WTC11 (cell line): ENCODE data around the gene PTGDR. TPM values are rescaled to one million over a fixed set of nuclear protein-coding genes. Genes with fewer than 3 reads are reported as not detected.

Source experiments
- ATAC-seq: fragments of 200-7000 bp; cut with Tn5 transposase; 2 replicates; pipeline ENCODE4 v1.10.0; 2021; ENCODE audit warnings: mild to moderate bottlenecking, moderate library complexity
- CTCF ChIA-PET: fragments of 300-600 bp; sonication (Branson Sonifier 250); formaldehyde crosslinking; loops from one replicate; lab custom pipeline; 2021; ENCODE audit warnings: antibody characterized with exemption; lab: Charles Lee
- POLR2A ChIA-PET: fragments of 350-600 bp; sonication (Branson Sonifier 250); formaldehyde crosslinking; loops from one replicate; lab custom pipeline; 2021; ENCODE audit warnings: antibody characterized with exemption; lab: Charles Lee
- DNase-seq: peaks from one replicate; pipeline ENCODE4 v3.0.0; 2021; ENCODE audit warnings: low spot score
- H3K27ac Mint-ChIP-seq: 2 replicates; pipeline ENCODE4 v1.8.0; 2021; ENCODE audit warnings: mixed read lengths
- H3K27me3 Mint-ChIP-seq: 2 replicates; pipeline ENCODE4 v1.8.0; 2021; ENCODE audit warnings: low read depth, mild to moderate bottlenecking, moderate library complexity, mixed read lengths
- H3K36me3 Mint-ChIP-seq: 2 replicates; pipeline ENCODE4 v1.8.0; 2021; ENCODE audit warnings: mixed read lengths
- H3K4me1 Mint-ChIP-seq: 2 replicates; pipeline ENCODE4 v1.8.0; 2022; ENCODE audit warnings: mixed read lengths
- H3K4me3 Mint-ChIP-seq: 2 replicates; pipeline ENCODE4 v1.8.0; 2021; ENCODE audit warnings: mild to moderate bottlenecking, moderate library complexity, mixed read lengths
- H3K9me3 Mint-ChIP-seq: 2 replicates; pipeline ENCODE4 v1.8.0; 2021; ENCODE audit warnings: mixed read lengths
- ATF1 ChIP-seq: sonication (generic); formaldehyde crosslinking; IDR thresholded peaks from 2 replicates; pipeline ENCODE4 v1.8.1; 2023; ENCODE audit warnings: mild to moderate bottlenecking, moderate library complexity, missing genetic modification reagents
- ESRRA ChIP-seq: sonication (generic); formaldehyde crosslinking; IDR thresholded peaks from 2 replicates; pipeline ENCODE4 v1.8.1; 2022; ENCODE audit warnings: mild to moderate bottlenecking, missing genetic modification reagents, borderline replicate concordance
- FOXP1 ChIP-seq: sonication (generic); formaldehyde crosslinking; IDR thresholded peaks from 2 replicates; pipeline ENCODE4 v1.8.0; 2022; ENCODE audit warnings: missing genetic modification reagents, mild to moderate bottlenecking, moderate library complexity, borderline replicate concordance
- GRHL2 ChIP-seq: fragments of 250-450 bp; sonication (Bioruptor Pico); IDR thresholded peaks from 2 replicates; pipeline ENCODE4 v1.8.0; 2022; ENCODE audit warnings: mild to moderate bottlenecking, moderate library complexity; ENCODE audit not compliant: insufficient replicate concordance, severe bottlenecking
- GTF2I ChIP-seq: fragments of 250-450 bp; sonication (Bioruptor Pico); conservative IDR thresholded peaks from 2 replicates; pipeline ENCODE4 v1.4.0; 2021; ENCODE audit warnings: mild to moderate bottlenecking
- HMGA2 ChIP-seq: fragments of 250-450 bp; sonication (Bioruptor Pico); IDR thresholded peaks from 2 replicates; pipeline ENCODE4 v1.4.0; 2021; ENCODE audit warnings: mild to moderate bottlenecking, moderate library complexity
- NR1H2 ChIP-seq: sonication (generic); formaldehyde crosslinking; IDR thresholded peaks from 2 replicates; pipeline ENCODE4 v1.9.0; 2021; ENCODE audit warnings: mild to moderate bottlenecking, moderate library complexity, missing genetic modification reagents
- OVOL2 ChIP-seq: fragments of 250-450 bp; sonication (Bioruptor Pico); IDR thresholded peaks from 2 replicates; pipeline ENCODE4 v1.9.0; 2021; ENCODE audit warnings: mild to moderate bottlenecking, borderline replicate concordance
- RORB ChIP-seq: fragments of 250-450 bp; sonication (Bioruptor Pico); IDR thresholded peaks from 2 replicates; pipeline ENCODE4 v1.9.0; 2021; ENCODE audit warnings: mild to moderate bottlenecking
- SMAD4 ChIP-seq: sonication (generic); formaldehyde crosslinking; IDR thresholded peaks from 2 replicates; pipeline ENCODE4 v1.8.0; 2022; ENCODE audit warnings: mild to moderate bottlenecking, missing genetic modification reagents
- TCF7 ChIP-seq: sonication (generic); formaldehyde crosslinking; IDR thresholded peaks from 2 replicates; pipeline ENCODE4 v1.8.0; 2022; ENCODE audit warnings: mild to moderate bottlenecking, low read depth, missing genetic modification reagents, moderate library complexity
- ZNF219 ChIP-seq: sonication (generic); formaldehyde crosslinking; IDR thresholded peaks from 2 replicates; pipeline ENCODE4 v1.8.0; 2023; ENCODE audit warnings: missing genetic modification reagents, mild to moderate bottlenecking, borderline replicate concordance
- ZNF263 ChIP-seq: sonication (generic); formaldehyde crosslinking; IDR thresholded peaks from 2 replicates; pipeline ENCODE4 v1.8.1; 2022; ENCODE audit warnings: low read depth, mild to moderate bottlenecking, moderate library complexity, missing genetic modification reagents
- ZNF423 ChIP-seq: fragments of 250-450 bp; sonication (Bioruptor Pico); IDR thresholded peaks from 2 replicates; pipeline ENCODE4 v2.1.2; 2022; ENCODE audit warnings: mild to moderate bottlenecking, moderate library complexity
- total RNA-seq: library from RNA; stranded (reverse); gene quantifications from 3 replicates; pipeline ENCODE4 v1.2.3, GENCODE V29; 2021
- TF ChIP-seq, protein P1 (sequence below): sonication (generic); formaldehyde crosslinking; IDR thresholded peaks from 2 replicates; pipeline ENCODE4 v1.8.1; 2023; ENCODE audit warnings: mild to moderate bottlenecking, missing genetic modification reagents, moderate library complexity
- TF ChIP-seq, protein P2 (sequence below): sonication (generic); formaldehyde crosslinking; IDR thresholded peaks from 2 replicates; pipeline ENCODE4 v1.8.0; 2022; ENCODE audit warnings: mild to moderate bottlenecking, missing genetic modification reagents
- TF ChIP-seq, protein P3 (sequence below): fragments of 250-450 bp; sonication (Bioruptor Pico); conservative IDR thresholded peaks from 2 replicates; pipeline ENCODE4 v1.9.0; 2021; ENCODE audit warnings: mild to moderate bottlenecking
- TF ChIP-seq, protein P4 (sequence below): sonication (generic); formaldehyde crosslinking; IDR thresholded peaks from 2 replicates; pipeline ENCODE4 v1.8.0; 2022; ENCODE audit warnings: mild to moderate bottlenecking, missing genetic modification reagents
- TF ChIP-seq, protein P5 (sequence below): sonication (generic); formaldehyde crosslinking; IDR thresholded peaks from 2 replicates; pipeline ENCODE4 v1.8.1; 2022; ENCODE audit warnings: low read depth, missing genetic modification reagents, borderline replicate concordance
- TF ChIP-seq, protein P6 (sequence below): fragments of 250-450 bp; sonication (Bioruptor Pico); IDR thresholded peaks from 2 replicates; pipeline ENCODE4 v1.9.0; 2021; ENCODE audit warnings: mild to moderate bottlenecking
- TF ChIP-seq, protein P7 (sequence below): sonication (generic); formaldehyde crosslinking; IDR thresholded peaks from 2 replicates; pipeline ENCODE4 v1.8.1; 2023; ENCODE audit warnings: mild to moderate bottlenecking, missing genetic modification reagents, moderate library complexity

The PTGDR gene
- total RNA-seq, 1 experiment from 2014 or later, result 0.24 TPM

DNA sequence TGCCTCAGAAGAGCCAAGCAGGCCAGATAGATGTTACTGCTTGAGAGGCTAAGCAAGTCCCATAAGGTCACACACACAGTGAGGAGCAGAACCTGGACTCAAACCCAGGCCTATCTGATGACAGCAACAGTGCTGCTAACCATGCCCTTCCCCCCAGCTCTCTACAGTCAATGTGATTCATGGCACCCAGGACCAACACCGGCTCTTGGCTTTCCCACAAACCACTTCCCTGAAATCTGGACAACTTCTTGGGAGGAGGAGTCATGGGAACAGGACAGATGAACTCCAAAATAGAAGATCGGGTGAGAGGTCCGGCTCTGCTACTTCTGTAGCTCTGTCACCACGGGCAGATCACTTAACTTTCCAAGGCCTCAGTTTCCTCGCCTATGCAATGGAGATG is 716 bp upstream of the PTGDR start (continued):
- TF ChIP-seq, protein P1, sequence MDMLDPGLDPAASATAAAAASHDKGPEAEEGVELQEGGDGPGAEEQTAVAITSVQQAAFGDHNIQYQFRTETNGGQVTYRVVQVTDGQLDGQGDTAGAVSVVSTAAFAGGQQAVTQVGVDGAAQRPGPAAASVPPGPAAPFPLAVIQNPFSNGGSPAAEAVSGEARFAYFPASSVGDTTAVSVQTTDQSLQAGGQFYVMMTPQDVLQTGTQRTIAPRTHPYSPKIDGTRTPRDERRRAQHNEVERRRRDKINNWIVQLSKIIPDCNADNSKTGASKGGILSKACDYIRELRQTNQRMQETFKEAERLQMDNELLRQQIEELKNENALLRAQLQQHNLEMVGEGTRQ (CRISPR knock-in tag), result no peak
- TF ChIP-seq NR1H2 (CRISPR knock-in tag) (no peak), GRHL2 (CRISPR knock-in tag) (no peak), HMGA2 (CRISPR knock-in tag) (no peak), ZNF423 (CRISPR knock-in tag) (no peak), ZNF263 (CRISPR knock-in tag) (no peak), FOXP1 (CRISPR knock-in tag) (no peak), RORB (no peak), ATF1 (no peak), SMAD4 (CRISPR knock-in tag) (no peak), ESRRA (CRISPR knock-in tag) (no peak)
- TF ChIP-seq, protein P2, sequence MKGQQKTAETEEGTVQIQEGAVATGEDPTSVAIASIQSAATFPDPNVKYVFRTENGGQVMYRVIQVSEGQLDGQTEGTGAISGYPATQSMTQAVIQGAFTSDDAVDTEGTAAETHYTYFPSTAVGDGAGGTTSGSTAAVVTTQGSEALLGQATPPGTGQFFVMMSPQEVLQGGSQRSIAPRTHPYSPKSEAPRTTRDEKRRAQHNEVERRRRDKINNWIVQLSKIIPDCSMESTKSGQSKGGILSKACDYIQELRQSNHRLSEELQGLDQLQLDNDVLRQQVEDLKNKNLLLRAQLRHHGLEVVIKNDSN (CRISPR knock-in tag), result no peak
- TF ChIP-seq, protein P3, sequence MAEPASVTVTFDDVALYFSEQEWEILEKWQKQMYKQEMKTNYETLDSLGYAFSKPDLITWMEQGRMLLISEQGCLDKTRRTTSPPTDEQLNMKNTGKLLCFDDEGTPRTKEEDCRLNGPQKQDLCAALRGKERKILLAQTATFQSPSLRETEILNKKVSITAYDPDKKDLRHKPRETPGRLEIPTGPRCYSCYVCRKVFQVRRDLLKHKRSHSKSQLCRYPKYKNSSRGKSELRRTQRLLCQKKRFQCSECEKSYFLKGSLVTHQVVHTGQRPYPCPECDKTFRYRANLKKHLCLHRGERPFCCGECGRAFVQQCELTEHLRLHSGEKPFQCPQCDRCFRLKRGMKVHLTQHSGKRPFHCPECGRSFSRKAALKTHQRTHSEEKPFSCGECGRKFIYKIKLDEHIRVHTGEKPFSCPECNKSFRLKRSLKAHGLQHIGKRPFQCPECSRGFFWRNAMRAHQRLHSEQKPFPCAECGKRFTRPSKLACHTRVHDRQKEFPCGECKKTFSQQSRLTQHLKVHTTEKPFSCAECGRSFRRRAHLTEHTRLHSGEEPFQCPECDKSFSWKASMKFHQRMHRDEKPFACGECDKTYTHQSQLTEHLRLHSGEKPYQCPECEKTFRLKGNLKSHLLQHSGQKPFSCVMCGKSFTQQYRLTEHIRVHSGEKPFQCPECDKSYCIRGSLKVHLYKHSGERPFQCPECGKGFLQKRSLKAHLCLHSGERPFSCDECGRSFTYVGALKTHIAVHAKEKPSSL (CRISPR knock-in tag), result no peak

DNA sequence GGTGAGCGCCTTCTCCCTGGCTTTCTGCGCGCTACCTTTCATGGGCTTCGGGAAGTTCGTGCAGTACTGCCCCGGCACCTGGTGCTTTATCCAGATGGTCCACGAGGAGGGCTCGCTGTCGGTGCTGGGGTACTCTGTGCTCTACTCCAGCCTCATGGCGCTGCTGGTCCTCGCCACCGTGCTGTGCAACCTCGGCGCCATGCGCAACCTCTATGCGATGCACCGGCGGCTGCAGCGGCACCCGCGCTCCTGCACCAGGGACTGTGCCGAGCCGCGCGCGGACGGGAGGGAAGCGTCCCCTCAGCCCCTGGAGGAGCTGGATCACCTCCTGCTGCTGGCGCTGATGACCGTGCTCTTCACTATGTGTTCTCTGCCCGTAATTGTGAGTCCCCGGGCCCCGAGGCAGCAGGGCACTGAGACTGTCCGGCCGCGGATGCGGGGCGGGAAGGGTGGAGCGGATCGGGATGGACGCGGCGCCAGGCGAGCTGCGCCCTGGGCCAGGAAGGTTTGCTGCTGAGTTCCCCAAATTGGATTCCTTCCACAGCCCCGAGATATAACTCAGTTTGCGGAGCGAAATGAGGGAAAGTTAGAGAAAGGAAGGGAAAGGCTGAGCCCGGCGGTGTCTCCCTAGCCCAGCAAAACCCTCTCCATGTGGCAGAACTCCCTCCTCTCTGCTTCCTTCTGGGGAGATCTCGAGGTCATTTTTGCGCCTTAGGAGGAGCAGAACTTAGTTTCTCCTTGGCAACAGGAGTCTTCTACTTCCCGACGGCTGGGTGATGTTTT is 972 bp downstream of the PTGDR start:
- CTCF ChIA-PET, result no interaction called here
- H3K9me3 Mint-ChIP-seq, result no peaks in the 10 kb centered on the region
- H3K27me3 Mint-ChIP-seq, result peaks cover 61% of the 10 kb centered on the region
- TF ChIP-seq GTF2I (CRISPR knock-in tag) (no peak), TCF7 (CRISPR knock-in tag) (peak; percentile 61; the same call in 1 of the 2 replicates), ZNF219 (CRISPR knock-in tag) (no peak), OVOL2 (no peak)
- TF ChIP-seq, protein P4, sequence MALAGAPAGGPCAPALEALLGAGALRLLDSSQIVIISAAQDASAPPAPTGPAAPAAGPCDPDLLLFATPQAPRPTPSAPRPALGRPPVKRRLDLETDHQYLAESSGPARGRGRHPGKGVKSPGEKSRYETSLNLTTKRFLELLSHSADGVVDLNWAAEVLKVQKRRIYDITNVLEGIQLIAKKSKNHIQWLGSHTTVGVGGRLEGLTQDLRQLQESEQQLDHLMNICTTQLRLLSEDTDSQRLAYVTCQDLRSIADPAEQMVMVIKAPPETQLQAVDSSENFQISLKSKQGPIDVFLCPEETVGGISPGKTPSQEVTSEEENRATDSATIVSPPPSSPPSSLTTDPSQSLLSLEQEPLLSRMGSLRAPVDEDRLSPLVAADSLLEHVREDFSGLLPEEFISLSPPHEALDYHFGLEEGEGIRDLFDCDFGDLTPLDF (CRISPR knock-in tag), result no peak
- TF ChIP-seq, protein P5, sequence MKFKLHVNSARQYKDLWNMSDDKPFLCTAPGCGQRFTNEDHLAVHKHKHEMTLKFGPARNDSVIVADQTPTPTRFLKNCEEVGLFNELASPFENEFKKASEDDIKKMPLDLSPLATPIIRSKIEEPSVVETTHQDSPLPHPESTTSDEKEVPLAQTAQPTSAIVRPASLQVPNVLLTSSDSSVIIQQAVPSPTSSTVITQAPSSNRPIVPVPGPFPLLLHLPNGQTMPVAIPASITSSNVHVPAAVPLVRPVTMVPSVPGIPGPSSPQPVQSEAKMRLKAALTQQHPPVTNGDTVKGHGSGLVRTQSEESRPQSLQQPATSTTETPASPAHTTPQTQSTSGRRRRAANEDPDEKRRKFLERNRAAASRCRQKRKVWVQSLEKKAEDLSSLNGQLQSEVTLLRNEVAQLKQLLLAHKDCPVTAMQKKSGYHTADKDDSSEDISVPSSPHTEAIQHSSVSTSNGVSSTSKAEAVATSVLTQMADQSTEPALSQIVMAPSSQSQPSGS (CRISPR knock-in tag), result no peak
- TF ChIP-seq, protein P1 (CRISPR knock-in tag), result no peak
- TF ChIP-seq, protein P6, sequence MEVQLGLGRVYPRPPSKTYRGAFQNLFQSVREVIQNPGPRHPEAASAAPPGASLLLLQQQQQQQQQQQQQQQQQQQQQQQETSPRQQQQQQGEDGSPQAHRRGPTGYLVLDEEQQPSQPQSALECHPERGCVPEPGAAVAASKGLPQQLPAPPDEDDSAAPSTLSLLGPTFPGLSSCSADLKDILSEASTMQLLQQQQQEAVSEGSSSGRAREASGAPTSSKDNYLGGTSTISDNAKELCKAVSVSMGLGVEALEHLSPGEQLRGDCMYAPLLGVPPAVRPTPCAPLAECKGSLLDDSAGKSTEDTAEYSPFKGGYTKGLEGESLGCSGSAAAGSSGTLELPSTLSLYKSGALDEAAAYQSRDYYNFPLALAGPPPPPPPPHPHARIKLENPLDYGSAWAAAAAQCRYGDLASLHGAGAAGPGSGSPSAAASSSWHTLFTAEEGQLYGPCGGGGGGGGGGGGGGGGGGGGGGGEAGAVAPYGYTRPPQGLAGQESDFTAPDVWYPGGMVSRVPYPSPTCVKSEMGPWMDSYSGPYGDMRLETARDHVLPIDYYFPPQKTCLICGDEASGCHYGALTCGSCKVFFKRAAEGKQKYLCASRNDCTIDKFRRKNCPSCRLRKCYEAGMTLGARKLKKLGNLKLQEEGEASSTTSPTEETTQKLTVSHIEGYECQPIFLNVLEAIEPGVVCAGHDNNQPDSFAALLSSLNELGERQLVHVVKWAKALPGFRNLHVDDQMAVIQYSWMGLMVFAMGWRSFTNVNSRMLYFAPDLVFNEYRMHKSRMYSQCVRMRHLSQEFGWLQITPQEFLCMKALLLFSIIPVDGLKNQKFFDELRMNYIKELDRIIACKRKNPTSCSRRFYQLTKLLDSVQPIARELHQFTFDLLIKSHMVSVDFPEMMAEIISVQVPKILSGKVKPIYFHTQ, result no peak
- TF ChIP-seq, protein P7, sequence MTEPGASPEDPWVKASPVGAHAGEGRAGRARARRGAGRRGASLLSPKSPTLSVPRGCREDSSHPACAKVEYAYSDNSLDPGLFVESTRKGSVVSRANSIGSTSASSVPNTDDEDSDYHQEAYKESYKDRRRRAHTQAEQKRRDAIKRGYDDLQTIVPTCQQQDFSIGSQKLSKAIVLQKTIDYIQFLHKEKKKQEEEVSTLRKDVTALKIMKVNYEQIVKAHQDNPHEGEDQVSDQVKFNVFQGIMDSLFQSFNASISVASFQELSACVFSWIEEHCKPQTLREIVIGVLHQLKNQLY (CRISPR knock-in tag), result no peak

More for the DNA sequence above, 972 bp downstream of the PTGDR start:
- POLR2A ChIA-PET, result no interaction called here
- DNase-seq, result peak; percentile 49
- Mint-ChIP-seq H3K36me3 (no peaks in the 10 kb centered on the region), H3K4me1 (peaks cover 27% of the 10 kb centered on the region), H3K27ac (no peak overlapping the region), H3K4me3 (peak overlapping the region; percentile 88)
- peak; percentile 61 for ATAC-seq
